Cardiac muscle cell (in vitro differentiated cells and primary cell): Measurements from ENCODE around the gene CD70. TPM values are rescaled to one million over a fixed set of nuclear protein-coding genes. Genes with fewer than 3 reads are reported as not detected.

Source experiments
- DNase-seq, 2 donors: peaks; one replicate each; pipeline versions ENCODE4 v3.0.0 to v3.0.0-alpha.2; 2010 to 2017; ENCODE audit warnings: low read depth in 1 of 2, low spot score in 1 of 2
- H3K27ac ChIP-seq: fragments of 200-600 bp; sonication (generic); 2 replicates; pipeline ENCODE4 v1.5.1; 2016
- H3K27me3 ChIP-seq: fragments of 200-600 bp; sonication (generic); 2 replicates; pipeline ENCODE4 v1.6.0; 2016; ENCODE audit warnings: control low read depth
- H3K36me3 ChIP-seq: fragments of 200-600 bp; sonication (generic); 2 replicates; pipeline ENCODE4 v1.5.1; 2016; ENCODE audit warnings: control low read depth
- H3K4me1 ChIP-seq: fragments of 200-600 bp; sonication (generic); 2 replicates; pipeline ENCODE4 v1.8.1; 2017; ENCODE audit warnings: low read depth, mild to moderate bottlenecking, mixed run types
- H3K4me3 ChIP-seq: fragments of 200-600 bp; sonication (generic); 2 replicates; pipeline ENCODE4 v1.5.1; 2016; ENCODE audit warnings: mild to moderate bottlenecking
- H3K9me3 ChIP-seq: fragments of 200-600 bp; sonication (generic); 2 replicates; pipeline ENCODE4 v1.5.1; 2017; ENCODE audit warnings: low read depth, mild to moderate bottlenecking, control low read depth
- polyA plus RNA-seq: library from polyadenylated mRNA; unstranded; fragments of >200 nt; fragmentation: Nextera tagmentation; extraction: Ambion mirVana; gene quantifications from 2 replicates; pipeline ENCODE4 v1.2.1, GENCODE V29; 2016
- total RNA-seq: library from RNA; depleted of rRNA; stranded (reverse); fragments of >200 nt; gene quantifications from 2 replicates; pipeline ENCODE4 v1.2.3, GENCODE V29; 2016
- TF ChIP-seq, protein P1 (sequence below): IDR thresholded peaks from 2 replicates; pipeline ENCODE4 v1.5.1; 2012; ENCODE audit warnings: low read depth, mild to moderate bottlenecking, low read length

Gene CD70
- total and polyA plus RNA-seq, 2 experiments from 2014 or later: not detected

DNA sequence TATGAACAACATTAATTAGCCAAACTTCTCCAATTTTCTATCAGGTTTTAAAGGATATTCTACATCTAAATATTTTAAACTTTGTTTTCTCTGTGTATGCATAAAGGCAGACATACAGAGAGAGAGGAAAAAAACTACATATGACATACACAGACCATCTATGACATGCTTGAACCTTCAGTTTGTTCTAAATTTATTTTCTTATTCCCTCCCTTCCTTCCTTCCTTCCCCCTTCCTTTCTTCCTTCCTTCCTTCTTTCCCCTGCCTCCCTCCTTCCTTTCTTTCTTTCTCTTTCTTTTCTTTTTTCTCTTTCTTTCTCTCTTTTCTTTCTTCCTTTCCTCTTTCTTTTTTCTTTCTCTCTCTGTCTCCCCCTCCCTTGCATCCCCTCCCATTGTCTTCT, 35.8 kb upstream of the CD70 start:
- TF ChIP-seq, protein P1, sequence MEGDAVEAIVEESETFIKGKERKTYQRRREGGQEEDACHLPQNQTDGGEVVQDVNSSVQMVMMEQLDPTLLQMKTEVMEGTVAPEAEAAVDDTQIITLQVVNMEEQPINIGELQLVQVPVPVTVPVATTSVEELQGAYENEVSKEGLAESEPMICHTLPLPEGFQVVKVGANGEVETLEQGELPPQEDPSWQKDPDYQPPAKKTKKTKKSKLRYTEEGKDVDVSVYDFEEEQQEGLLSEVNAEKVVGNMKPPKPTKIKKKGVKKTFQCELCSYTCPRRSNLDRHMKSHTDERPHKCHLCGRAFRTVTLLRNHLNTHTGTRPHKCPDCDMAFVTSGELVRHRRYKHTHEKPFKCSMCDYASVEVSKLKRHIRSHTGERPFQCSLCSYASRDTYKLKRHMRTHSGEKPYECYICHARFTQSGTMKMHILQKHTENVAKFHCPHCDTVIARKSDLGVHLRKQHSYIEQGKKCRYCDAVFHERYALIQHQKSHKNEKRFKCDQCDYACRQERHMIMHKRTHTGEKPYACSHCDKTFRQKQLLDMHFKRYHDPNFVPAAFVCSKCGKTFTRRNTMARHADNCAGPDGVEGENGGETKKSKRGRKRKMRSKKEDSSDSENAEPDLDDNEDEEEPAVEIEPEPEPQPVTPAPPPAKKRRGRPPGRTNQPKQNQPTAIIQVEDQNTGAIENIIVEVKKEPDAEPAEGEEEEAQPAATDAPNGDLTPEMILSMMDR: no peak
- no peak overlapping the region for H3K4me3 ChIP-seq
- no peak overlapping the region for H3K27ac ChIP-seq
- H3K9me3 ChIP-seq: no peaks in the 10 kb centered on the region
- no peaks in the 10 kb centered on the region for H3K36me3 ChIP-seq
- no peak for DNase-seq
- no peaks in the 10 kb centered on the region for H3K27me3 ChIP-seq
- no peaks in the 10 kb centered on the region for H3K4me1 ChIP-seq

DNA sequence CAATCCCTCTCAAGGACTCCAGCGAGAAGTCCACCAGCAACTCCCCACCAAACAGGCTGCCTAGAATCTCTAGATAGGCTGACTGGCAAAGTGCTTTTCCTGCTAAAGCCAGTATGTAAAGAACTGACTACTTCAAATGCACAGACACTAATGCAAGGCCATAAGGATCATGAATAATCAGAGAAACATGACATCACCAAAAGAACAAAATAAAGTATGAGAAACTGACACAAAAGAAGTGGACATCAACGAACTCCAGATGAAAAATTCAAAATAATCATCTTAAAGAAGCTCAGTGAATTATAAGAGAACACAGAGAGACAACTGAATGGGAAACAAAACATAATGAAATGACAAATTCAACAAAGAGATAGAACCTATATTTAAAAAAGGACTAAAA, 26.4 kb upstream of the CD70 start:
- Histone ChIP-seq H3K9me3 (no peaks in the 10 kb centered on the region), H3K4me1 (no peaks in the 10 kb centered on the region), H3K4me3 (no peak overlapping the region), H3K27ac (no peak overlapping the region), H3K27me3 (no peaks in the 10 kb centered on the region), H3K36me3 (no peaks in the 10 kb centered on the region)
- DNase-seq: no peak
- TF ChIP-seq, protein P1: no peak

DNA sequence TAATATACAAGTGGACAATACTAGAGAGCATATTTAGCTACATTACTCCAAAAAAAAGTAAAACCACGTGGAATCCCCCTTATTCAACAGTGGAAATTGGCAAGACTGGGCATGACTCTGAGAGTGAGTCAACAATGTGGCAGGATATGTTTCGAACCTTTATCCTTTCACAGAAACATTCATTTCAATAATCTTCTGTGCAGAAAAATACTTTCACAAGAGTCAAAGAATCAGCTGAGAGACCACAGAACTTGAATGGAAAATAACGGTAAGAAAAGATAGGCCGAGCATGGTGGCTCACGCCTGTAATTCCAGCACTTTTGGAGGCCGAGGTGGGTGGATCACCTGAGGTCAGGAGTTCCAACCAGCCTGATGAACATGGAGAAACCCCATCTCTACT, 25.1 kb upstream of the CD70 start:
- H3K27ac ChIP-seq: no peak overlapping the region
- peak in 1 of 2 donors; percentile 32 for DNase-seq
- H3K4me3 ChIP-seq: no peak overlapping the region
- H3K4me1 ChIP-seq: no peaks in the 10 kb centered on the region
- TF ChIP-seq, protein P1: no peak
- H3K9me3 ChIP-seq: no peaks in the 10 kb centered on the region
- H3K36me3 ChIP-seq: no peaks in the 10 kb centered on the region
- no peaks in the 10 kb centered on the region for H3K27me3 ChIP-seq

DNA sequence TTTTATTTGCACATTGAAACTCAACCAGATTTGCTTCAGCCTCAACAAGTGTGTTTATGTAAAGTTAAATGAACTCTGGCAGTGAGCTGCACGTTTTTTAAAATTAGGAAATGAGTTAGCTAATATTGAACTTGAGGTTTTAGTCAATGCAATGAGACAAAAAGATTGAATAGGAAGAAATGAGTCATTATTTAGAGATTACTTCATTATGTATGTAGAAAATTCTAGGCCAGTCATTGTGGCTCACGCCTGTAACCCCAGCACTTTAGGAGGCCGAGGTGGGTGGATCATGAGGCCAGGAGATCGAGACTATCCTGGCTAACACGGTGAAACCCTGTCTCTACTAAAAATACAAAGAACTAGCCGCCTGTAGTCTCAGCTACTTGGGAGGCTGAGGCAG, 22.8 kb upstream of the CD70 start:
- TF ChIP-seq, protein P1: no peak
- Histone ChIP-seq H3K36me3 (no peaks in the 10 kb centered on the region), H3K4me1 (no peaks in the 10 kb centered on the region), H3K27me3 (no peaks in the 10 kb centered on the region), H3K27ac (no peak overlapping the region), H3K9me3 (no peaks in the 10 kb centered on the region), H3K4me3 (no peak overlapping the region)
- peak in 1 of 2 donors; percentile 45 for DNase-seq

DNA sequence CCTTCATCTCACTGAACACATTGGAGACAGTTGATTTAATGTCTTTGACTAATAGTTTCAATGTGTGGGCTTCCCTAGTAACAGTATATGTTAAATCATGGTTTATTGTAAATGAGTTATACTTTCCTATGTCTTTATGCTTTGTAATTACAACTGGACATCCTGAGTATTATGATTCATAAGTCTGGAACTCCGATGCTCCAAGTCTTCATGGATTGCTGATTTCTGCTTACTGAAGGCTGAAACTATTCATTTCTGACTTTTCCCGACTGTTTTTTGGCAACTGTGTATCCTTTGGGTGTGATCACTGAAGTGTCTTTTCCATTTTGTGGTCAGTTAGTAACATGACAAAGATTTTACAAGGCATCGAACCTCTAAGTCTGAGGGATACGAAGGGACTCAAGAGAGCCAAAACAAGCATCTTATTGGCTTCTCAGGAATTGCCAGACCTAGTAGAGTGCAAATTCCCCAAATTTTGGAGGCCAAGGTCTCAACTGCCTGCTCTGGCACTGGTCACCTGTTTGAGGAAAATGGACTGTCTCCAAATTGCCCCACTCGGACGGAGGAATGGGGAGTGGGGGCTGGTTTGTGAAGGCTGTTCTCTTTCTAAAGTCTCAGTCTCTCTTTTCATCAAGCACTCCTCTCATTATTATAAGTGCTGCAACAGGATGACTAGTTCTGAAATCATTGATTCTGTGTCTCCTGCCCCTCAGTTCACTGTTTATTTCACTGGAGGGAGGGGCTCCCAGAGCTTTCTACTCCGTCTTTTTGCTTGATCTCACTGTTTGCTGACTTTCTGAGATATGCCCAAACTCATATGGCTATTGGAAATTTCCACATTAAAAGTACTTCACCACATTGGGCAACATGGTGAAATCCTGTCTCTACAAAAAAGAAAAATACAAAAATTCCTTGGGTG, 20.2 kb upstream of the CD70 start:
- H3K36me3 ChIP-seq: no peaks in the 10 kb centered on the region
- H3K4me1 ChIP-seq: no peaks in the 10 kb centered on the region
- no peak overlapping the region for H3K27ac ChIP-seq
- H3K27me3 ChIP-seq: no peaks in the 10 kb centered on the region
- DNase-seq: peak in 1 of 2 donors; percentile 82
- TF ChIP-seq, protein P1: no peak
- H3K4me3 ChIP-seq: no peak overlapping the region
- H3K9me3 ChIP-seq: no peaks in the 10 kb centered on the region
